GM12891 (cell line): Measurements from ENCODE around the gene GPNMB.

Experiments used
- DNase-seq: peaks from one replicate; pipeline ENCODE4 v3.0.0; 2011; ENCODE audit warnings: low spot score; ENCODE audit not compliant: insufficient read length
- FAIRE-seq: peaks from 2 replicates; lab custom pipeline; 2011; peaks lifted over from hg19 to GRCh38; lab: Jason Lieb, UNC
- PAX5 ChIP-seq: IDR thresholded peaks from 2 replicates; pipeline ENCODE4 v1.6.1; 2011; ENCODE audit warnings: low read length, moderate library complexity, mild to moderate bottlenecking; ENCODE audit not compliant: insufficient read depth, severe bottlenecking
- POLR2A ChIP-seq: IDR thresholded peaks from 2 replicates; pipeline ENCODE4 v1.6.1; 2011; ENCODE audit warnings: low read depth, low read length, control low read depth
- POLR2AphosphoS5 ChIP-seq: IDR thresholded peaks from 2 replicates; pipeline ENCODE4 v1.6.1; 2011; ENCODE audit warnings: low read depth, low read length, control low read depth
- POU2F2 ChIP-seq: IDR thresholded peaks from 2 replicates; pipeline ENCODE4 v1.6.1; 2011; ENCODE audit warnings: low read depth, mild to moderate bottlenecking, control low read depth, low read length, moderate library complexity
- SPI1 ChIP-seq: IDR thresholded peaks from 2 replicates; pipeline ENCODE4 v1.6.1; 2011; ENCODE audit warnings: low read depth, low read length, control low read depth
- TAF1 ChIP-seq: IDR thresholded peaks from 2 replicates; pipeline ENCODE4 v1.6.1; 2011; ENCODE audit warnings: low read depth, low read length, control low read depth

Gene GPNMB

DNA sequence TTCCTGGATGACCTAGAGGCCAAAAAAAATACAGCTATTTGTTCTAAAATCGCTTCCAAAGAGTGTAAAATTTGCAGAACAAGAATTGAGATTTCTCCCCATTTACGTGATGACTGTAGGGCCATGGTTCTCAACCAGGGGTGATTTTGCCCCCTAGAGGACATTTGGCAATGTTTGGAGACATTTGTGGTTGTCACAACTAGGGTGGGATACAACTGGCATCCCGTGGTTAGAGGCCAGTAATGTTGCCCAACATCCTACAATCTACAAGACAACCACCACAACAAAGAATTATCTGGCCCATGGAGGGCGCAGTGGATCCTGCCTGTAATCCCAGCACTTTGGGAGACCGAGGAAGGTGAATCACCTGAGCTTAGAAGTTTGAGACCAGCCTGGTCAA lies 29.8 kb downstream of the GPNMB start:
- DNase-seq, result no peak
- TF ChIP-seq SPI1 (no peak), POU2F2 (no peak), TAF1 (no peak), POLR2A (no peak), PAX5 (no peak), POLR2AphosphoS5 (no peak)
- FAIRE-seq, result no peak

- FAIRE-seq (no peak), DNase-seq (no peak)
- TF ChIP-seq SPI1 (no peak), PAX5 (no peak), POLR2AphosphoS5 (no peak)
Measured at GRCh38 chr7:23276947-23277346, 30.4 kb downstream of the GPNMB start.

- FAIRE-seq, result peak; percentile 75
- DNase-seq, result no peak
- no peak for TF ChIP-seq TAF1
- peak; percentile 9; the same call in 1 of the 2 replicates for TF ChIP-seq SPI1
- TF ChIP-seq POU2F2, result no peak
- no peak for TF ChIP-seq PAX5
- no peak for TF ChIP-seq POLR2A
Measured at GRCh38 chr7:23277359-23277989, 30.9 kb downstream of the GPNMB start.

- TF ChIP-seq SPI1 (no peak), PAX5 (no peak), POLR2A (no peak), POLR2AphosphoS5 (no peak), POU2F2 (no peak), TAF1 (no peak)
- DNase-seq (no peak), FAIRE-seq (no peak)
Measured at GRCh38 chr7:23279819-23280525, 33.4 kb downstream of the GPNMB start.

- FAIRE-seq (no peak), DNase-seq (no peak)
- TF ChIP-seq TAF1 (no peak), POU2F2 (no peak), POLR2A (no peak), SPI1 (no peak), POLR2AphosphoS5 (no peak), PAX5 (no peak)
Measured at GRCh38 chr7:23283086-23283485, 36.5 kb downstream of the GPNMB start.

- DNase-seq (no peak), FAIRE-seq (no peak)
- TF ChIP-seq PAX5, result no peak
- no peak for TF ChIP-seq TAF1
- TF ChIP-seq SPI1, result no peak
- TF ChIP-seq POLR2A, result no peak
- TF ChIP-seq POU2F2, result no peak
- no peak for TF ChIP-seq POLR2AphosphoS5
Measured at GRCh38 chr7:23284871-23285270, 38.3 kb downstream of the GPNMB start.

- FAIRE-seq (no peak), DNase-seq (no peak)
- TF ChIP-seq SPI1, result no peak
- TF ChIP-seq POLR2A, result no peak
- no peak for TF ChIP-seq TAF1
- TF ChIP-seq PAX5, result no peak
- TF ChIP-seq POU2F2, result no peak
- no peak for TF ChIP-seq POLR2AphosphoS5
Measured at GRCh38 chr7:23285657-23286646, 39.4 kb downstream of the GPNMB start.

DNA sequence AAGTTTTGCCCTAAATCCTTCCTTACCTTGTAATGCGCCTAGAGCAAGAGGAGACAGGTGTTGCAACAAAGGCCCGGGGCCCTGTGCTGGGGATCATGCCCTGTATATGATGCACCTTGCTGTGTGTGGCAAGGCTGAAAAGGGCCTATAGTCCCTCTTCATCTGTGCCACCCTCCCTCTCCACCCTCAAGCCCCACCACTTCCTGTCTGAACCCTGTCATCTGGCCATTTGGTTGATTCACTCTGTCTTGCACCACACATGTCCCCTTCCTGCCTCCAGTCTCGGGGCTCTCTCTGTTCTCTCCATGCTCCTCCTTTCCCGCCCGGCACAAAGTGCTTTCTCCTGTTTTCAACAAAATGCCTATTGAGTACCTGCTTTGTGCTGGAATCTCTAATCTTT lies 41.0 kb downstream of the GPNMB start:
- TF ChIP-seq POU2F2, result no peak
- TF ChIP-seq PAX5, result no peak
- TF ChIP-seq POLR2A, result no peak
- TF ChIP-seq SPI1, result no peak
- TF ChIP-seq POLR2AphosphoS5, result no peak
- no peak for TF ChIP-seq TAF1
- peak; percentile 23 for FAIRE-seq
- no peak for DNase-seq
